Activated CD8-positive, alpha-beta memory T cell treated with anti-CD3 and anti-CD28 coated beads for 48 hours (primary cell): ENCODE results near the gene RITA1.
"Not testable (repeated sequence)": the region's sequence is repeated elsewhere in the genome, so short reads cannot be mapped to it uniquely, and the experiment has no call there.

Experiments used
- DNase-seq, 3 experiments: peaks; one replicate each; pipeline ENCODE4 v3.0.0-alpha.2; 2020; ENCODE audit warnings: low read depth in 2 of 3, low spot score in 2 of 3

The RITA1 gene

DNA sequence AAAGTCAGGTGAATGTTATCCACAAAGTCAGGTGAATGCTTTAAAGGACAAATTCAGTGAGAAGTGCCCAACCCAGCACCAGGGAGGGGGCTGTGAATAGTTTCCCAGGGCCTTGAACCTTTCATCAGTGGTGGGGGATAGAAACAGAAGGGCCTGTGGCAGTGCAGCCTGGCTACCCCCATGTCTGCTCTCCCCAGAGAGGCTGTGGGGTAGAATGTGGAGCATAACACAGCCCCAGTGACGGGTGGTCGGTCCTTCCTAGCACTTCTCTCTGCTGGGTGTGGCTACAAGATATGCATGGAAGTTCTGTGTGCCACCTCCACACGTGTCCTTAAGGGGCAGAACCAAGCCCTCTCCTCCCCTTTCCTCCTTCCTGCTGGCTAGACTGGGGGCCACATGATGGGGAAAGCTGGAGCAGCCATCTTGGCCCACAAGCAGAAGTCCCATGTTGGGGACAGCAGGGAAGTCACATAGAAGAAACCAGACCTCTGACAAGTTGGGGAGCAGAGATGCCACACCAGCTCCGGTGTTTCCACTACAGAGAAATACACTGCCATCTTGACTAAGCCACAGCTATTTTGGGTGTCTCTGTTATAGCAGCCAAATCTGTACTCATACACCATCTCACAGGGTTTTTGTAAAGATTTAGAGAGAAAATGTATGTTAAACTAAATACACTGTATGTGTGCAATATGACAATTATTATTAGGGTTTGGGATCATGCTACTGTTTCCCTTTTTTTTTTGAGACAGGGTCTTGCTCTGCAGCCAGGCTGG, 17.0 kb downstream of the RITA1 start:
- DNase-seq = no peak

DNA sequence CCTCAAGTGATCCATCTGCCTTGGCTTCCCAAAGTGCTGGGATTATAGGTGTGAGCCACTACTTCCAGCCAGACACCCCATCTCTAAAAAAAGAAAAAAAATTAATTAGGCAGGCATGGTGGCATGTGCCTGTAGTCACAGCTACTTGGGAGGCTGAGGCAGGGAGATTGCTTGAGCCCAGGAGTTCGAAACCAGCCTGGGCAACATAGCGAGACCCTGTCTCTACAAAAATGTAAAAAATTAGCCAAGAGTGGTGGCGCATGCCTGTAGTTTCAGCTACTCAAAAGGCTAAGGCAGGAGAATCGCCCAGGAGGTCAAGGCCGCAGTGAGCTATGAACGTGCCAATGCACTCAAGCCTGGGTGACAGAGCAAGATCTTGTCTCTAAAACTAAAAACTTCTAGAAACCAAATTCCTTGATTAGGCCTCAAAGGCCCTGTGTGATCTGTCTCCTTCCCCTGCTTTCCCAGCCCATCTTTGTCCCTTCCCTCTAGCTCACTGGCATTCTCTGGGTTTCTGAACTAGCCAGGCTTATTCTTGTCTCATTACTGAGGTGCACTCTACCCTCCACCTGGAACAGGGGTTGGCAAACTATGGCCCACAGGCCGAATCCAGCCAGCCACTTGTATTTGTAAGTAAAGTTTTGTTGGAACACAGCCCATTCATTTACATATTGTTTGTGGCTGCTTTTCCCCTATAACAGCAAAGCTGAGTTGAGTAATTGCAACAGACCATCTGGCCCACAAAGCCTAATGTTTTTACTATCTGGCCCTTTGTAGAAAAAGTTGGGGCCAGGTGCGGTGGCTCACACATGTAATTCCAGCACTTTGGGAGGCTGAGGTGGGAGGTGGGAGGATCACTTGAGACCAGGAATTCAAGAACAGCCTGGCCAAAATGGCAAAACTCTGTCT, 18.6 kb downstream of the RITA1 start:
- DNase-seq = no peak

DNA sequence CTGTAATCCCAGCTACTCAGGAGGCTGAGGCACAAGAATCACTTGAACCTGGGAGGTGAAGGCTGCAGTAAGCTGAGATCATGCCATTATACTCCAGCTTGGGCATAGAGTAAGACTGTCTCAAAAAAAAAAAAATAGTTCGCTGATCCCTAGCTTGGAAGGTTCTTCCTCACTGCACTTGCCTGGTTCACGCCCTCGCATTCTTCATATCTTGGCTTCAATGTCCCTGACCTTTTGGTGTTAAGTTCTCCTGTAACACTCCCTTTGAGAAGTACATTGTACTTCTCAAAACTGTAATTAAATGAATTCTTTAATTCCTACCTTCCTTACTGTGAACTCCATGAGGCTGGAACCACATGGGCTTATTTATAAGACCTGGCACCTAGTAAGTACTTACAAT, 19.3 kb downstream of the RITA1 start:
- no peak for DNase-seq

DNA sequence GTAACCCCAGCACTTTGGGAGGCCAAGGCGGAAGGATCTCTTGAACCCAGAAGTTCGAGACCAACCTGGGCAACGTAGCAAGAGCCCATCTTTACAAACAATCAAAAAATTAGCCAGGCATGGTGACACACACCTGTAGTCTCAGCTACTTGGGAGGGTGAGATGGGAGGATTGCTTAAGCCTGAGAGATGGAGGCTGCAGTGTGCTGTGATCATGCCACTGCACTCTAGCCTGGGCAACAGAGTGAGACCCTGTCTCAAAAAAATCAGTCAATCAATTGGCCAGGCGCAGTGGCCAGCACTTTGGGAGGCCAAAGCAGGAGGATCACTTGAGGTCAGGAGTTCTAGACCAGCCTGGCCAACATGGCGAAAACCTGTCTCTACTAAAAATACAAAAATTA, 21.3 kb downstream of the RITA1 start:
- not testable (repeated sequence) for DNase-seq

DNA sequence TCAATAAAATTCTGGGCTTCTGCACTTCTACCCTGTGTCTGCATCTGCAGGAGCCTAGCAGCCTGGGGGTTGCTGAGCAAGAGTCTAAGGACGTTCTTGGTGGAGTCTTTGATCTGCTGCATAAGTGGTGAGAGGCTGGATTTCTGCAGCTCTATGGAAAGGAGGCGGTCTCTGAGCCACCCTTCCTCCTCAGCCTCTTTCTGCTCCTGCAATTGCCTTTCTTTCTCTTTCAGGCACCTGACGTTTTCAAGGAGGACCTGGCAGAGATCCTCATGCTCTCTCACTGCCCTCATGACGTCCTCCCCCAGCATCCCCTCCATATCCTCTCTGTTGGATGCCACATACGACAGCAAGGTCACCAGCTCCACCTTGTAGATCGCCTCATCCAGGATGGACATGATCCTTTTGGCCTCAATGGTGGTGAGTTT, 22.1 kb downstream of the RITA1 start:
- DNase-seq = no peak

DNA sequence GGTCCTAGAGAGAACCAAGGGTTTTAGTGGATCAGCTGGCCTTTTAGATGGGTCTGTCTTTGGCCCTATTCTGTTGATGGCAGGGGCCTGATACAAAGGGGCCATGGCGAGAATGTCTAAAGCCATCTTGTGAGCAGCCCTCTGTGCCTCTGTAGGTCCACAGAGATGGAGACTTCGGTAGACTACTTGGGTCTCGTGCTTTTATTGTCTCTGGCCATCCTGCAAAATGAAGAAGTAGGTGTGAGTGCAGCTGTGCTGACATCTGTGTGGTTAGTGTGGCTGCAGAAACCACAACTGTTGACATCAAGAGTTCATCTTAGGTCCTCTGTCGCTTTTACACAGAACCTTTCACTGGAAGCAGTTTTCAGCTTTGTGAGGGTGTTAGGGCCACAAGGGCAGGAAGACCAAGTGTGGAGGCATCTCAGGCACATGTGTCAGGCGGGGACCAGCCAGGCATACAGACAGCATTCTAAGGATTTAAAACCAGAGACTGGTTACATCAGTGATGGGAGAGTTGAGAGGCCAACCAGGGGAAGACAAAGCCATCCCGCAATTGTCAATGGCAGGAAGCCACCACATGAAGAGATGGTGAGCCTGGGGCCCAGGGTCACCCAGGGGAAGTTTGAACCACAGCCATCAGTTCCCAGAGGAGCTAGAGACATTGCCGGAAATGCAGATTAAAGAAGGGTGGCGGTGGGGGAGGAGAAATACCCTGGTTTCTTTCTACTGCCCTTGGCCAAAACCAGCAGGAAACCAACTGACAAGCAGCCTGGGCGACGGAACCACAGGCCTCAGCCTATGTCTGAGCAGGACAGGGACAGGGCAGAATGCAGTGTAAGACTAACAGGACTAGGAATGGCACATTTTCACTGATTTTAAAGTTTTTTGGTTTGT, 22.8 kb downstream of the RITA1 start:
- DNase-seq = peak; percentile 40 to 52 (median 43)

DNA sequence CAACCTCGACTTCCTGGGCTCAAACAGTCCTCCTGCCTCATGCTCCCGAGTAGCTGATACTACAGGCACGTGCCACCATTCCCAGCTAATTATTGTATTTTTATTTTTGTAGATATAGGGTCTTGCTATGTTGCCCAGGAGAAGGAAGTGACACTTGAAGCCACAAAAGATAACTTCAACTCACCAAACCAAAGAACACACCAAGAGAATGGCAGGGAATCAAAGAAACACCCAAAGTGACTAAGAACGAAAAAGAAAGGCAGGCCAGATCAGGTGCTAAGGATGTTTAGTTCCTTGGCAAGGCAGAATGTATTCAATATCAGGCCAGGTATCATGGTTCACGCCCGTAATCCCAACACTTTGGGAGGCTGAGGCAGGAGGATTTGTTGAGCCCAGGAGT, 25.6 kb downstream of the RITA1 start:
- DNase-seq = no peak

DNA sequence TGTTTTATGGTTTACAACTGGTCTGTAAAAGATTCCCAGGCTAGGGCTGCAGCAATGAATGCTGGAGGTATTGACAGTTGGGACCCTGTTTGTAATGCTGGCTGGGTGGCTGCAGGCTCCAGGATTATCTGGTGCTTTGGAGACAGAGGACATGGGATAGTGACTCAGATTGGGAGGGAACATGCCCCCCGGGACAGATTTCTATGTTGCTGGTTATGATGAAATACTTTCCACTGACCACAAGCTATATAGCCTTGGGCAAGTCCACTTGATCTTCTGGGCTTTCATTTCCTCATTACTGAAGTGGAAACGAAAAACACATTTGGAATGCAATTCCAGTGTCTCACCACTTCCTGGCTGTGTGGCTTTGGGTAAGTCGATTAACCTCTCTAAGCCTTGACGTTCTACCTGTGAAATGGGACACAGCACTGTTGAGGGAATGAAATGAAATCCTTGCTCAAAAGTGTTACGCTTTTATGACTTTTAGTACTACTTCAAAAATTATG, 29.4 kb downstream of the RITA1 start:
- no peak for DNase-seq

DNA sequence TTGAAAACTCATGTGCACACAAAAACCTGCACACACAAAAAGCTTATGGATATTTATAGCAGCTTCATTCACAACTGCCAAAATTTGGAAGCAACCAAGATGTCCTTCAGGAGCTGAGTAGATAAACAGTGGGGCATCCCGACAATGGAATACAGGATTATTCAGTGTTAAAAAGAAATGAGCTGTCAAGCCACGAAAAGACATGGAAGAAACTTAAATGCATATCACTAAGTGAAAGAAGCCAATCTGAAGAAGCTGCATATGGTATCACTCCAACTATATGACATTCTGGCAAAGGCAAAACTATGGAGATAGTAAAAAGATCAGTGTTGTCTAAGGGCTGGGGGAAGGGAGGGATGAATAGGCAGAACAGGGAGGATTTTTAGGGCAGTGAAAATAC, 30.5 kb downstream of the RITA1 start:
- DNase-seq = no peak

DNA sequence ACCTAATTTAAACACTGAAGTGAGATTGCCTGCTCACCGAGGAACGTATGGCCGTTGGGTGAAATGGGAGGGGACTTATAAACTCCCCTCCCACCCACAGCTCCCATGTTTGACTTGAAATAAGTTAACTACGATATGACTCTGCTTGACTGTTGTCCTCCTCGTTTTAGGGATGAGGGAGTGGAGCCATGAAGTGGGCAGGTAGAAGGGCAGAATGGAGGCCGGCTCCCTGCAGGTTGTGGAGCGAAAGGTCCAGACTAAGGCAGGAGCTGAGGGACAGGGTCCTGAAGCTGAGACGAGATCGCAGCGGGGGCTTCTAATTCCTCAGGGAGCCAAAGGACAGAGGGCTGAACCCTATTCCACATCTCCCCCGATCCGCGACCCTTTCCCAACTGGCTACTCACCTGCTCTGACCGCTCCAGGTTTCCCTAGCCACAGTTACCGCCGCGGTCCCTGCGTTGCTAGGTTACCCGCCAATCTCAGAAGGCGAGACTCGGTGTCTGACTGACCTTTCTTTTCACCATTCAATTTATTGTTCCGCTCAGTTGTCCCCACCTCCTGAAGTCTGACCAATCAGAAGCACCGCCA, 35.2 kb downstream of the RITA1 start:
- no peak for DNase-seq

DNA sequence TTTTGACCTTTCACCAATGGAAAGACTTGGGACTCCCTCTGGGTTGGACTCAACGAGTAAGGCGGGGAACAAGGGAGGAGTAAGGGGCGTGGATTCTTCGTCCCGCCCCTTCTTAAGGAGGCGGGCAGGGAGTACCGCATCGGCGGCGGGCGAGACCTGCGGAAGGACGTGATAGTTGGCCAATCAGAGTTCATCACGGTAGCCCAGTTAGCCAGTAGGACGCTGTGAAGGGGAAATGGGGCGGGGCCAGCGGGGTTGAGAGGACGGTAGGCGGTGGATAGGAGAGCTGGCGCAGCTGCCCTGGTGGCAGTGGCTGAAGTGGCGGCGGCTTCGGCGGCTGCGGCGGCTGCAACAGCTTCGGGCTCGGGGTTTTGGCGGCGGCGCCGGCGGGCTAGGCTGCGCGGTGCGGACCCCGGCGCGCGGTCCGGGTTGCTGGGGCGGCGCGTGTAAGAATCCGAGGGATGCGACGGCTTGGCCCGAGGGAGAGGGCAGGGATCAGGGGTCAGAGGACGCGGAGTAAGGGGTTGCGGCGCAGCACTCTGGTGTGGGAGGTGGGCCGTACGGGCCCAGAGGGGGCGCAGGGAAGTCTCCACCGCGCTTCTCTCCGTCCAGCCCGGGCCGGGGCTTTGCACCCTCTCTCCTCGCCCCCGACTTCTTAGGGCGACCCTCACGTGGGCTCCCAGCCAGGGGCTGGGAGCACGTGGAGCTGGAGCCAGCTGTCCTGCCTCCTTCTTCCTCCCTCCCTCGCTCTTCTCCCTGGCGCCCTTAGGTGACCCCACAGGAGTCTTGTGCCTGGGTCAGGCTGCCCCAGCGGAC, 35.9 kb downstream of the RITA1 start, which contains the start of gene TPCN1:
Gene TPCN1 (plus strand): TSS at position 284 of the 816 bp plus-strand sequence. CDS start 5,389 bp downstream, outside the sequence.
- peak; percentile 93 to 97 (median 96) for DNase-seq

DNA sequence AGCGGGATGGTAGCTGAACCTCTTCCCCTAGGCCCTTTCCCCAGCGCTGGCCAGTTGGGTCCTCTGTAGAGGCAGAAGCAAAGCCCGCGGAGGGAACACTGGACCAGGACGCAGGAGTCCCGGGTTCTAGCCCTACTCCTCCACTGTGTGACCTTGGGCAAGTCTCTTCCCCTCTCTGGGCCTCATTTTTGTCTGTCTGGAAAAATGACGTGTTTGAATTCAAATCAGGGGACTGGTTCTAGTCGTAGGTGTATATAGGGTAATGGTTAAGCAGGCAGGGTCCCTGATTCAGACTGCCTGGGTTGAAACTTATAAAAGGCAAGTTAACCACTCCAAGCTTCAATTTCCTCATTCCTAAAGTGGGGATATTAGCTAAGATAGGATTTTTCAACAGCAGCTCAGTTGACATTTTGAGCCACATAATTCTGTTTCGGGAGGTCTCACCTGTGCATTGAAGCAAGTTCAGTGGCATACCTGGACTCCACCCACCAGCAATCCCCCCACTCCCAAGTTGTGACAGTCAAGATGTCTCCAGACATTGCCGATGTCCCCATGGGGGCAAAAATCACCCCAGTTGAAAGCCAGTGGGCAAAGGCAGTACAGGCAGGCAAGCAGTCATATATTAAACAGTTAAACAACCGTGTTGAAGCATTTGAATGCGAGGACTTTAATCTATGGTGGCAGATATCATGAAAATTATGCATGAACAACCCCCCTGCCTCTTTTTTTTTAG, 36.6 kb downstream of the RITA1 start:
- DNase-seq = peak in 1 of 3 experiments; percentile 23

DNA sequence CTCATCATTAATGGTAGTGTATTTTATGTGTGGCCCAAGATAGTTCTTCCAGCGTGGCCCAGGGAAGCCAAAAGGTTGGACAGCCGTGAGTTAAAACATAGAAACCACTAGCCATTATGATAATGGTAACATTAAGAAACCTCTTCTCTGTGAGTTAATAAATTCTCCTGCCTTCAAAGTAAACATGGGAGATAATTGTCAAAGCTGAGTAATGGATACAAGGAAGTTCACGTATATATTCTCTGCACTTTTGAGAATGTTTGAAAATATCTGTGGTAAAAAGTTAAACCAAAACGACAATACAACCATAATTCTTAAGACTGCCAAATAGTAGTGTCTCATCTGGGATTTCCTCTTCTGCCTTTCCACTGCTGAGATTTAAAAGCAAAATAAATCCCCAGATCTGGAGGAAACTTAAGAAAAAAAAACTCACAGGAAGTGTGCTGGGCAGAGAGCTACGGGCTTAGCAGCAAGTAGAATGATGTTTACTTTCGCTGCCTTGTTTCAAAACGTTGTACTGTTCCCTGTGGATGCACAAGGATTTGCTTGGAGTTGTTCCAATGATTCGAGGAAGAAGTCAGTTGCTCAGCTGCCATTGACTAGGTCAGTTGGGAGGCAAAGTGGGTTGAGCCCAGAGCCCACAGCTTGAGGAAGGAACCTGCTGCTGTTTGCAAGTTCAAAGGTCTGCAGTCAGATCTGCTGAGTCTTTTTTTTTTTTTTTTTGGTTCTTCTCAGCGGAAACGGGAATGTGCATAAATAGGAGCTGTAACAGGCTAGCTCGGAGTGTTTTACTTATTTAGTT, 37.4 kb downstream of the RITA1 start:
- DNase-seq = no peak

DNA sequence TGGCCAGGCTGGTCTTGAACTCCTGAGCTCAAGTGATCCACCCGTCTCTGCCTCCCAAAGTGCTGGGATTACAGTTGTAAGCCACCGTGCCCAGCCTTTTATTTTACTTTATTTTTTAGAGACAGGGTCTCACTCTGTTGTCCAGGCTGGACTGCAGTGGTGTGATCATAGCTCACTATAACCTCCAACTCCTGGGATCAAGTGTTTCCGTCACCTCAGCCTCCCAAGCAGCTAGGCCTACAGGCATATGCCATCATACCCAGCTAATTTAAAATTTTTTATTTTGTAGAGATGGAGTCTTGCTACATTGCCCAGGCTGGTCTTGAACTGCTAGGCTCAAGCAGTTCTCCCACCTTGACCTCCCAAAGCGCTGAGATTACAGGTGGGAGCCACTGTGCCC, 39.4 kb downstream of the RITA1 start:
- no peak for DNase-seq

DNA sequence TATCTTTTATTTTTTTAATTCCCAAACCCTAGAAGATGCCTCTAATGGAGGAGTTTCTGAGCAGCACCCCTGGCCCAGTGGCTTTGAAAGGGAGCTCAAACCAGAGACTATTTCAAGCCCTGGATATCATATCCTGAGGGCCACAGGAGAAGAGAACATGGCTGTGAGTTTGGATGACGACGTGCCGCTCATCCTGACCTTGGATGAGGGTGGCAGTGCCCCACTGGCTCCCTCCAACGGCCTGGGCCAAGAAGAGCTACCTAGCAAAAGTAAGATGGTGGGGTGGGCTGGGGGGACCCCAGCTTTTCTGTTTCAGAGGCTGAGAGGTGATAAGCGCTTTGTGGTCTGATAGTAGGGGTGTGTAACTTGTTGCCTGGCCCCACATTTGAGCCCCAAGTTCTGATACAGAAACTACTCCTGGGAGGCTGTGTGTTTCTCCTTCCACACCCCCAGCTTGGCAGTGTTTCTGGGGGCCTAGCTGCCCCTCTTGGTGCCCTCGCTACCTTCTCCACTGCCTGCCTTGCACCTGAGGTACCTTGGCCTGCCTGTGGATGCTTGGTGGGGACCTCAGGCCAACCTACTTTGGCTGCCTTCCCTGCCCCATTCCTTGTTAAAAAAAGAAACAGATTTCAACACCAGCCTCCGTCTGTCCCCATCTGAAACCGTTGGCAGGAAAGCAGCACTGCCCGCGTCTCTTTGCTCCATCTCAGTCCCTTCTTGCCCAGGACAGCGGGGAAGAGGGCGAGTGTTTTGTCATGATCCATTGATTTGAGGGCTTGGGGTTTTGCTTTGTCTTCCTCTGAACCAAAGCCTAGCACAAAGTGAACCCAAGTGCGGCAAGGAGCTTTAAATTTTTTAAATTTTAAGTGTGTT, 41.4 kb downstream of the RITA1 start:
- DNase-seq = no peak

DNA sequence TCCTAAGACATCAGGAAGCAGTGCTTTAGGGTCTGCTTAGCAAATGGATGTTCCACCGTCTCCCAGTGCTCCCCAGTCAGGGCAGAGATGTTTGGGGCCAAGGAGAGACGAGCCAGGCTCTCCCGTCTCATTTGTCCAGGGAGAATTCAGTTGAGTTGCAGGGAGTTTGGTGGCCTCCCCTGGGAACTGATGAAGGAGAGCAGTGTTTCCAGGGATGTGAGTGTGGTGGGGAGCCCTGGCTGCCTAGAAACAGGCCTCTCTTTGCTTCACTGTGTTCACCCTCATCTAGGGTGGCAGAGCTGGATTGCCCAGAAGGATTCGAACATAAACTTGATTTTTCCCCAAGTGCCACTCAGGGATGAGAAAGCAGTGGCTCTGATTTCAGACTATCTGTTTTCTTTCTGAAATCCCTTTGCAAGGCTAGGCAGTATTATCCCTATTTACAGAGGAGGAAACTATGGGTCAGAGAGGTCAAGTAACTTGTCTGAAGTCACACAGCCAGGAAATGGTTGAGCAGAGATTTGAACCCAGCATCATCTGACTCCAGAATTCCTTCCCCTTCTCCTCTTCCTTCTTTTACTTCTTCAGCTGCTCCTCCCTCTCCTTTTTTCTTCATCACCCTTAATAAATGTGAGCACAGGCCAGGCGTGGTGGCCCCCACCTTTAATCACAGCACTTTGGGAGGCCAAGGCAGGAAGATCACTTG, 42.3 kb downstream of the RITA1 start:
- no peak for DNase-seq
